ENCODE measurements around the gene CCDC3.

- TF ChIP-seq CTCF (IDR thresholded peaks at IDR 0.05; ENCODE audit: insufficient read depth, low read length, poor library complexity, severe bottlenecking) (no peak), EZH2phosphoT487 (conservative IDR thresholded peaks at IDR 0.05; ENCODE audit: low read length) (no peak)
Observed at GRCh38 chr10:13019280-13019679, 17.8 kb upstream of the CCDC3 start.
